H1 (cell line): ENCODE data around the gene SEZ6. TPM values are rescaled to one million over a fixed set of nuclear protein-coding genes. Genes with fewer than 3 reads are reported as not detected.

ENCODE experiments used
- CTCF ChIA-PET: fragments of 300-600 bp; sonication (Branson Sonifier 250); formaldehyde crosslinking; loops from one replicate; lab custom pipeline; 2021; ENCODE audit not compliant: partially characterized antibody; lab: Charles Lee
- POLR2A ChIA-PET: fragments of 300-600 bp; sonication (Branson Sonifier 250); formaldehyde crosslinking; loops from one replicate; lab custom pipeline; 2021; ENCODE audit warnings: inconsistent platforms; ENCODE audit not compliant: partially characterized antibody; lab: Charles Lee
- DNase-seq, 2 experiments: peaks; one replicate each; pipeline versions ENCODE4 v3.0.0 to v3.0.0-alpha.2; 2010 to 2022; ENCODE audit warnings: low spot score in 2 of 2, low read depth in 1 of 2, mixed read lengths in 1 of 2
- FAIRE-seq: peaks from 2 replicates; lab custom pipeline; 2011; peaks lifted over from hg19 to GRCh38; lab: Jason Lieb, UNC
- H2AFZ ChIP-seq: 2 replicates; pipeline ENCODE4 v1.8.1; 2012; ENCODE audit warnings: low read length, inconsistent platforms
- H2AK5ac ChIP-seq: 2 replicates; pipeline ENCODE4 v1.6.1; 2013; ENCODE audit warnings: low read depth, low read length
- H2BK120ac ChIP-seq: replicated peaks from 2 replicates; pipeline ENCODE3; 2013; ENCODE audit warnings: low read depth, low read length, inconsistent platforms
- H2BK12ac ChIP-seq: 2 replicates; pipeline ENCODE4 v1.6.1; 2013; ENCODE audit warnings: low read depth, low read length
- H2BK15ac ChIP-seq: 2 replicates; pipeline ENCODE4 v1.6.1; 2013; ENCODE audit warnings: low read length
- H2BK20ac ChIP-seq: 2 replicates; pipeline ENCODE4 v1.6.1; 2013; ENCODE audit warnings: low read length
- H2BK5ac ChIP-seq: 2 replicates; pipeline ENCODE4 v1.6.1; 2013; ENCODE audit warnings: low read depth, low read length
- H3K14ac ChIP-seq: 2 replicates; pipeline ENCODE4 v1.6.1; 2013; ENCODE audit warnings: inconsistent platforms; ENCODE audit not compliant: insufficient read length
- H3K18ac ChIP-seq: 2 replicates; pipeline ENCODE4 v1.6.1; 2013; ENCODE audit warnings: low read length; ENCODE audit errors: extremely low read depth
- H3K23ac ChIP-seq: 2 replicates; pipeline ENCODE4 v1.6.1; 2013; ENCODE audit warnings: inconsistent platforms; ENCODE audit not compliant: insufficient read length
- H3K23me2 ChIP-seq: 2 replicates; pipeline ENCODE4 v1.6.1; 2013; ENCODE audit warnings: low read depth, low read length
- H3K27ac ChIP-seq: 2 replicates; pipeline ENCODE4 v1.6.1; 2011; ENCODE audit warnings: low read depth, low read length, inconsistent platforms
- H3K27me3 ChIP-seq, 4 experiments: replicated peaks in 1 of 4; 1 replicate in 1 of 4; 2 replicates in 3 of 4; pipeline versions ENCODE4 v1.6.1 to v1.8.1; 2011 to 2013; ENCODE audit warnings: low read length in 3 of 4, mild to moderate bottlenecking in 3 of 4, inconsistent platforms in 2 of 4, mixed read lengths in 2 of 4, moderate library complexity in 1 of 4; ENCODE audit not compliant: control insufficient read depth in 3 of 4, insufficient read depth in 3 of 4; ENCODE audit errors: extremely low read depth in 1 of 4
- H3K36me3 ChIP-seq, 4 experiments: 2 replicates each; pipeline versions ENCODE4 v1.6.1 to v1.8.1; 2011 to 2013; ENCODE audit warnings: mild to moderate bottlenecking in 4 of 4, low read length in 3 of 4, moderate library complexity in 2 of 4, control low read depth in 1 of 4, inconsistent platforms in 1 of 4; ENCODE audit not compliant: insufficient read depth in 4 of 4, control insufficient read depth in 2 of 4
- H3K4ac ChIP-seq: replicated peaks from 2 replicates; pipeline ENCODE3; 2013; ENCODE audit warnings: low read length, low read depth, mixed read lengths, inconsistent platforms; ENCODE audit not compliant: insufficient read length
- H3K4me1 ChIP-seq, 4 experiments: replicated peaks in 1 of 4; 1 replicate in 1 of 4; 2 replicates in 3 of 4; pipeline versions ENCODE4 v1.6.1 to v1.8.1; 2011 to 2013; ENCODE audit warnings: low read length in 3 of 4, inconsistent platforms in 2 of 4, mixed read lengths in 1 of 4; ENCODE audit not compliant: insufficient read depth in 4 of 4, control insufficient read depth in 3 of 4
- H3K4me2 ChIP-seq, 2 experiments: 2 replicates each; pipeline versions ENCODE4 v1.6.1 to v1.8.1; 2011 to 2013; ENCODE audit warnings: low read depth in 2 of 2, low read length in 2 of 2, control low read depth in 1 of 2, inconsistent platforms in 1 of 2, mild to moderate bottlenecking in 1 of 2; ENCODE audit not compliant: insufficient read depth in 1 of 2
- H3K4me3 ChIP-seq, 4 experiments: fragments of 200-600, 300-600 bp in 1 of 4; sonication (generic), shearing (Covaris generic), sonication (Bioruptor Twin) in 1 of 4; 2 replicates each; pipeline versions ENCODE4 v1.5.1 to v1.8.1; 2011 to 2016; ENCODE audit warnings: low read length in 4 of 4, low read depth in 3 of 4, control low read depth in 2 of 4, inconsistent platforms in 2 of 4, mild to moderate bottlenecking in 2 of 4, mixed read lengths in 1 of 4, moderate library complexity in 1 of 4; ENCODE audit not compliant: insufficient read depth in 2 of 4; ENCODE audit errors: extremely low read depth in 1 of 4
- H3K56ac ChIP-seq: replicated peaks from 2 replicates; pipeline ENCODE3; 2013; ENCODE audit warnings: low read depth, mild to moderate bottlenecking, mixed read lengths, low read length, inconsistent platforms; ENCODE audit not compliant: insufficient read length
- H3K79me1 ChIP-seq: 2 replicates; pipeline ENCODE4 v1.6.1; 2013; ENCODE audit warnings: low read depth, low read length, control low read depth
- H3K79me2 ChIP-seq, 2 experiments: 2 replicates each; pipeline versions ENCODE4 v1.6.1 to v1.8.1; 2012 to 2013; ENCODE audit warnings: low read length in 2 of 2, mild to moderate bottlenecking in 2 of 2, inconsistent platforms in 1 of 2; ENCODE audit not compliant: insufficient read depth in 2 of 2, control insufficient read depth in 1 of 2
- H3K9ac ChIP-seq, 4 experiments: replicated peaks in 1 of 4; 1 replicate in 1 of 4; 2 replicates in 3 of 4; pipeline versions ENCODE4 v1.6.1 to v1.8.1; 2011 to 2013; ENCODE audit warnings: low read depth in 3 of 4, low read length in 3 of 4, control low read depth in 2 of 4, mild to moderate bottlenecking in 2 of 4, moderate library complexity in 2 of 4, inconsistent platforms in 1 of 4; ENCODE audit errors: extremely low read depth in 1 of 4
- H3K9me3 ChIP-seq, 2 experiments: 2 replicates each; pipeline versions ENCODE4 v1.6.1 to v1.8.1; 2012 to 2013; ENCODE audit warnings: mild to moderate bottlenecking in 2 of 2, moderate library complexity in 2 of 2, control low read depth in 1 of 2, inconsistent platforms in 1 of 2, low read depth in 1 of 2, low read length in 1 of 2, mixed read lengths in 1 of 2; ENCODE audit not compliant: insufficient read depth in 2 of 2
- H4K20me1 ChIP-seq, 2 experiments: replicated peaks in 1 of 2; 2 replicates each; pipeline versions ENCODE3 to v1.8.1; 2011 to 2013; ENCODE audit warnings: inconsistent platforms in 2 of 2, low read length in 2 of 2, mild to moderate bottlenecking in 1 of 2; ENCODE audit not compliant: insufficient read depth in 2 of 2, control insufficient read depth in 1 of 2
- H4K5ac ChIP-seq: 2 replicates; pipeline ENCODE4 v1.6.1; 2013; ENCODE audit warnings: low read length, low read depth, mixed read lengths, inconsistent platforms; ENCODE audit not compliant: insufficient read length
- H4K8ac ChIP-seq: 2 replicates; pipeline ENCODE4 v1.8.0; 2013; ENCODE audit warnings: mild to moderate bottlenecking, moderate library complexity, low read length, inconsistent platforms; ENCODE audit not compliant: insufficient read depth; ENCODE audit errors: extremely low read depth
- H4K91ac ChIP-seq: replicated peaks from 2 replicates; pipeline ENCODE3; 2013; ENCODE audit warnings: low read length, mixed read lengths, inconsistent platforms; ENCODE audit not compliant: insufficient read length
- BCL11A ChIP-seq, 2 experiments: IDR thresholded peaks; one replicate each; pipeline ENCODE4 v1.6.1; 2011; ENCODE audit warnings: low read depth in 2 of 2, low read length in 2 of 2, mild to moderate bottlenecking in 2 of 2
- BRCA1 ChIP-seq: IDR thresholded peaks from 2 replicates; pipeline ENCODE4 v1.6.1; 2012; ENCODE audit warnings: low read depth, low read length, improper control_type of control experiment
- EGR1 ChIP-seq: IDR thresholded peaks from 2 replicates; pipeline ENCODE4 v1.6.1; 2011; ENCODE audit warnings: low read depth, low read length, borderline replicate concordance
- HDAC6 ChIP-seq: IDR thresholded peaks from one replicate; pipeline ENCODE4 v1.7.1; 2012; ENCODE audit warnings: low read depth, mild to moderate bottlenecking, inconsistent platforms, low read length, moderate library complexity
- JUN ChIP-seq: IDR thresholded peaks from 2 replicates; pipeline ENCODE4 v1.6.1; 2011; ENCODE audit warnings: low read depth, mild to moderate bottlenecking, improper control_type of control experiment, low read length
- MAFK ChIP-seq: IDR thresholded peaks from 2 replicates; pipeline ENCODE4 v1.6.1; 2012; ENCODE audit warnings: low read depth, mild to moderate bottlenecking, improper control_type of control experiment, low read length
- NANOG ChIP-seq: IDR thresholded peaks from 2 replicates; pipeline ENCODE4 v1.6.1; 2011; ENCODE audit warnings: low read length, low read depth, mild to moderate bottlenecking, inconsistent platforms; ENCODE audit not compliant: insufficient read depth, poor library complexity, severe bottlenecking
- POLR2A ChIP-seq, 2 experiments: IDR thresholded peaks; 1 replicate in 1 of 2; 2 replicates in 1 of 2; pipeline ENCODE4 v1.6.1; 2011; ENCODE audit warnings: low read depth in 2 of 2, low read length in 2 of 2, mild to moderate bottlenecking in 2 of 2; ENCODE audit errors: control extremely low read depth in 1 of 2
- POLR2AphosphoS5 ChIP-seq: IDR thresholded peaks from 2 replicates; pipeline ENCODE4 v1.6.1; 2011; ENCODE audit warnings: low read depth, low read length
- RBBP5 ChIP-seq: IDR thresholded peaks from 2 replicates; pipeline ENCODE4 v1.7.1; 2012; ENCODE audit warnings: low read depth, mild to moderate bottlenecking, inconsistent platforms, low read length, moderate library complexity, borderline replicate concordance
- SRF ChIP-seq: IDR thresholded peaks from 2 replicates; pipeline ENCODE4 v1.6.1; 2011; ENCODE audit warnings: mild to moderate bottlenecking, low read depth, low read length, moderate library complexity
- SUZ12 ChIP-seq: fragments of 200-600 bp; sonication (generic); IDR thresholded peaks from 2 replicates; pipeline ENCODE4 v1.6.1; 2012; ENCODE audit warnings: mild to moderate bottlenecking, inconsistent platforms, low read length, moderate library complexity, mixed read lengths
- TEAD4 ChIP-seq: IDR thresholded peaks from 2 replicates; pipeline ENCODE4 v1.6.1; 2012; ENCODE audit warnings: low read depth, low read length, inconsistent platforms, mixed read lengths
- WGBS, 2 experiments: shearing (Covaris generic) in 1 of 2; methylation state at CpG; one replicate each; pipeline versions ENCODE4 v1.1.6 to v1.1.7; 2013 to 2015; ENCODE audit warnings: low lambda C conversion rate in 2 of 2, mixed read lengths in 2 of 2, inconsistent platforms in 1 of 2, low coverage in 1 of 2, missing lambda C conversion rate in 1 of 2; ENCODE audit not compliant: insufficient replicate concordance in 2 of 2, insufficient coverage in 1 of 2, insufficient read length in 1 of 2; ENCODE audit errors: extremely low coverage in 1 of 2, missing lambda C conversion rate in 1 of 2; 5-methylcytosine and 5-hydroxymethylcytosine counted together
- polyA plus RNA-seq, 7 experiments: library from polyadenylated mRNA; depleted of rRNA in 3 of 7; stranded (reverse) in 5 of 7; unstranded in 2 of 7; fragments of >200 nt in 5 of 7; fragments of 200-250 nt in 2 of 7; gene quantifications; 1 replicate in 5 of 7; 2 replicates in 1 of 7; 4 replicates in 1 of 7; pipeline versions ENCODE4 v1.2.1 to v1.2.3, GENCODE V29; 2011 to 2013; ENCODE audit warnings: missing spikeins in 2 of 7, mixed read lengths in 2 of 7
- total RNA-seq: library from RNA; stranded (reverse); fragmentation: NEBNext Ultra II Directional; extraction: Animal tissue kit (Norgen Biotek cat#: 25700); gene quantifications from 2 replicates; pipeline ENCODE4 v1.2.1, GENCODE V29; 2021

The SEZ6 gene
- total and polyA plus RNA-seq, 2 of the 8 experiments (the other 6 are each of a cell fraction or from before 2014, with no cell fraction given) = 6.9 to 16.1 TPM

DNA sequence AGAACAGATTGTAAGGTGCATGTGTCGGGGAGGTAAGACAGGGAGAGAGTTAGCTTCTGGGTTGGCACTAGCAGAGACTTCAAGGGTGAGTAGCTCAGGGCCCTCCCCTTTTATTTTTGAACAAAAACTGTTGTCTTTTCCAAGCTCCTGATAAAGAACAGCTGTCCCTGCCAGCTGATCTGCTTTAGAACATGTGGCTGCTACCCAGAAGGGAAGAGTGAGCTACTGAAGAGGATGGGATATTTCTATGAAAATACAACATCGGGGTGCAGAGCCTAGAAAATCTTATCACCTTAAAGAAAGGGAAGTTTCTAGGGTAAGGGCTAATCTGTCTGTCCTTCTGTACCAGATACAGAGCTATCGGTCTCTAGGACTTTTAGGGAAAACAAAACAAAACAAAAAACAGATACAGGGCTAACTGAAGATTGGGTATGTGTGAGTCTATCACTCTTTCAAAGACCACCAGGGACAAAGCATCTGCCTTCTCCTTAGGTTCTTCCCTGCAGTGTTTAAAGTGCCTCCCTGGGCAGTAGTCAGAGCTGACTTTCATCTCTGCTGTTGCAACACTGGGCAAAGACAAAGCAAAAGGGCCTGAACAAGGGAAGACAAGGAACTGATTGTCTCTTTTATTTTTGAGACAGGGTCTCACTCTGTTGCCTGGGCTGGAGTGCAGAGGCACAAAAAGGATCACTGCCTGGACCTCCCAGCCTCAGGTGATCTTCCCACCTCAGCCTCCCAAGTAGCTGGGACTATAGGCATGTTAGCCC is 97.9 kb downstream of the SEZ6 start:
- Histone ChIP-seq H3K36me3 (peaks cover 55 to 72% (median 66%) of the 10 kb centered on the region in 4 experiments), H3K27ac (no peak overlapping the region), H3K4me1 (peaks cover 0 to 6% (median 2%) of the 10 kb centered on the region in 4 experiments; a peak in 5 of 7 replicates), H3K9me3 (no peaks in the 10 kb centered on the region), H3K23me2 (0 out of 2 replicates have a peak, but pooled peaks cover 2% of the 10 kb centered on the region), H3K4ac (no peak overlapping the region), H3K23ac (no peak overlapping the region), H3K18ac (no peak overlapping the region), H3K79me2 (no peaks in the 10 kb centered on the region), H3K79me1 (peaks cover 3% of the 10 kb centered on the region; the same call in 1 of the 2 replicates), H3K56ac (no peak overlapping the region), H2AFZ (no peak overlapping the region), H4K20me1 (peaks cover 6 to 16% of the 10 kb centered on the region in 2 experiments), H3K4me3 (no peak overlapping the region), H2AK5ac (no peak overlapping the region), H3K27me3 (no peaks in the 10 kb centered on the region), H2BK12ac (no peak overlapping the region), H2BK15ac (no peak overlapping the region), H4K8ac (no peak overlapping the region), H2BK5ac (peak overlapping the region; percentile 37; the same call in 1 of the 2 replicates), H3K14ac (no peak overlapping the region), H4K5ac (no peak overlapping the region), H4K91ac (no peak overlapping the region), H3K4me2 (no peak overlapping the region), H2BK20ac (no peak overlapping the region), H2BK120ac (no peak overlapping the region), H3K9ac (no peak overlapping the region)
- ChIA-PET POLR2A (interaction anchor here (1.0 to 7.7 kb wide), 9 partner anchors 9 to 181 kb away, joined by 3 to 71 read pairs (median 4); partner anchors contain the start of genes FLOT2, NEK8, PHF12 and TLCD1), CTCF (interaction anchor here (1.0 to 9.6 kb wide), 9 partner anchors 14 to 209 kb away, joined by 3 to 123 read pairs (median 4); partner anchors contain the start of genes NEK8 and TLCD1)
- DNase-seq (no peak), FAIRE-seq (no peak)
- 91% methylated on average over 3 of the region's 3 CpGs; no CpG with 5 or more reads in 1 of the 2 experiments for WGBS, 2 experiments
- TF ChIP-seq POLR2A (IDR thresholded peaks at IDR 0.05; ENCODE audit: control extremely low read depth in 1 of 2, low read depth in 2 of 2, low read length in 2 of 2) (no peak), SRF (no peak), POLR2AphosphoS5 (no peak), RBBP5 (no peak), BRCA1 (no peak), TEAD4 (no peak), SUZ12 (no peak), HDAC6 (no peak), MAFK (no peak), BCL11A (IDR thresholded peaks at IDR 0.05; ENCODE audit: low read depth in 2 of 2, low read length in 2 of 2) (no peak), NANOG (no peak), JUN (no peak), EGR1 (no peak)
